HepG2 (cell line): Measurements from ENCODE around the gene HS6ST2. TPM values are rescaled to one million over a fixed set of nuclear protein-coding genes. Genes with fewer than 3 reads are reported as not detected.

ENCODE experiments used
- ATAC-seq: fragments of 200-7000 bp; cut with Tn5 transposase; 3 replicates; pipeline ENCODE4 v1.9.1; 2020; ENCODE audit warnings: mild to moderate bottlenecking, moderate library complexity
- BruUV-seq: library from RNA; stranded (reverse); fragments of 400-500 nt; replicated peaks from 2 replicates; lab custom pipeline; 2021; lab: Mats Ljungman, UMichigan
- CTCF ChIA-PET: fragments of 300-600 bp; formaldehyde crosslinking; extraction: SDS; loops from one replicate; lab custom pipeline; 2021; ENCODE audit warnings: low total read pairs, inconsistent platforms, low intra/inter-chr PET ratio; lab: Yijun Ruan, JAX
- POLR2A ChIA-PET: fragments of 350-600 bp; sonication (Branson Sonifier 250); formaldehyde crosslinking; loops from one replicate; lab custom pipeline; 2020; ENCODE audit warnings: antibody characterized with exemption, inconsistent platforms; lab: Yijun Ruan, JAX
- DNase-seq: peaks from one replicate; pipeline ENCODE4 v3.0.0-alpha.2; 2015; ENCODE audit warnings: low spot score
- FAIRE-seq: peaks from 3 replicates; lab custom pipeline; 2011; peaks lifted over from hg19 to GRCh38; lab: Jason Lieb, UNC
- H2AFZ ChIP-seq: one replicate; pipeline ENCODE4 v1.6.1; 2011; ENCODE audit warnings: low read length, inconsistent platforms
- H3K27ac ChIP-seq: fragments of 300-600 bp; 3 replicates; pipeline ENCODE4 v1.8.0; 2011; ENCODE audit warnings: mixed run types, mild to moderate bottlenecking, mixed read lengths, low read length, inconsistent platforms; ENCODE audit not compliant: insufficient read depth; ENCODE audit errors: extremely low read length
- H3K27me3 ChIP-seq, 2 experiments: fragments of 200-600 bp in 1 of 2; 2 replicates in 1 of 2; 3 replicates in 1 of 2; pipeline versions ENCODE4 v1.6.0 to v1.8.0; 2011; ENCODE audit warnings: low read length in 2 of 2, mild to moderate bottlenecking in 2 of 2, moderate library complexity in 2 of 2, inconsistent platforms in 1 of 2; ENCODE audit not compliant: insufficient read depth in 2 of 2, control insufficient read depth in 1 of 2
- H3K36me3 ChIP-seq, 2 experiments: fragments of 200-600 bp in 1 of 2; replicated peaks in 1 of 2; 2 replicates in 1 of 2; 3 replicates in 1 of 2; pipeline versions ENCODE4 v1.5.1 to v1.8.0; 2011; ENCODE audit warnings: low read length in 2 of 2, inconsistent platforms in 1 of 2; ENCODE audit not compliant: insufficient read depth in 2 of 2, control insufficient read depth in 1 of 2
- H3K4me1 ChIP-seq: 2 replicates; pipeline ENCODE4 v1.5.1; 2012; ENCODE audit warnings: low read length, inconsistent platforms; ENCODE audit not compliant: insufficient read depth
- H3K4me2 ChIP-seq: 2 replicates; pipeline ENCODE4 v1.6.0; 2011; ENCODE audit warnings: low read depth, low read length, inconsistent platforms
- H3K4me3 ChIP-seq, 3 experiments: fragments of 200-600 bp in 1 of 3; sonication (generic), shearing (Covaris generic) in 1 of 3; replicated peaks in 1 of 3; 2 replicates each; pipeline ENCODE4 v1.5.1; 2011 to 2016; ENCODE audit warnings: low read length in 3 of 3, inconsistent platforms in 2 of 3, low read depth in 2 of 3, mild to moderate bottlenecking in 2 of 3, control low read depth in 1 of 3, mixed read lengths in 1 of 3; ENCODE audit not compliant: insufficient read depth in 1 of 3
- H3K79me2 ChIP-seq: one replicate; pipeline ENCODE4 v1.6.1; 2011; ENCODE audit warnings: low read length, inconsistent platforms; ENCODE audit not compliant: insufficient read depth
- H3K9ac ChIP-seq: 2 replicates; pipeline ENCODE4 v1.6.0; 2011; ENCODE audit warnings: mild to moderate bottlenecking, low read depth, low read length, inconsistent platforms; ENCODE audit not compliant: insufficient read depth
- H3K9me3 ChIP-seq: 2 replicates; pipeline ENCODE4 v1.5.1; 2012; ENCODE audit warnings: mild to moderate bottlenecking, low read length
- H4K20me1 ChIP-seq: 2 replicates; pipeline ENCODE4 v1.6.0; 2011; ENCODE audit warnings: inconsistent platforms, mild to moderate bottlenecking, low read length, moderate library complexity; ENCODE audit not compliant: insufficient read depth
- ESRRA ChIP-seq: sonication (generic); formaldehyde crosslinking; IDR thresholded peaks from 2 replicates; pipeline ENCODE4 v1.5.1; 2020; ENCODE audit warnings: mild to moderate bottlenecking, low read depth, missing genetic modification reagents
- HMG20B ChIP-seq: conservative IDR thresholded peaks from 2 replicates; pipeline ENCODE4 v1.6.1; 2016; ENCODE audit warnings: missing genetic modification reagents, missing compliant biosample characterization
- HNF4A ChIP-seq: sonication (generic); formaldehyde crosslinking; IDR thresholded peaks from 2 replicates; pipeline ENCODE4 v1.4.0; 2020; ENCODE audit warnings: missing genetic modification reagents
- MEF2D ChIP-seq: sonication (generic); formaldehyde crosslinking; IDR thresholded peaks from 2 replicates; pipeline ENCODE4 v1.5.1; 2020; ENCODE audit warnings: mild to moderate bottlenecking, missing genetic modification reagents
- REL ChIP-seq: sonication (generic); formaldehyde crosslinking; conservative IDR thresholded peaks from 2 replicates; pipeline ENCODE4 v1.8.0; 2022; ENCODE audit warnings: mild to moderate bottlenecking, missing genetic modification reagents, moderate library complexity
- SATB2 ChIP-seq: sonication (generic); formaldehyde crosslinking; IDR thresholded peaks from 2 replicates; pipeline ENCODE4 v1.5.0; 2020; ENCODE audit warnings: missing genetic modification reagents
- SYNCRIP ChIP-seq: fragments of 200-400 bp; formaldehyde crosslinking; IDR thresholded peaks from 2 replicates; pipeline ENCODE4 v1.6.1; 2018; ENCODE audit warnings: mild to moderate bottlenecking, low read depth, low read length; ENCODE audit not compliant: insufficient read depth
- U2AF1 ChIP-seq: fragments of 200-400 bp; formaldehyde crosslinking; optimal IDR thresholded peaks from 2 replicates; pipeline ENCODE3; 2017; ENCODE audit warnings: mild to moderate bottlenecking, low read depth, low read length
- ZMYM2 ChIP-seq: sonication (generic); formaldehyde crosslinking; IDR thresholded peaks from 2 replicates; pipeline ENCODE4 v1.8.0; 2022; ENCODE audit warnings: mild to moderate bottlenecking, missing genetic modification reagents
- ZNF121 ChIP-seq: sonication (generic); formaldehyde crosslinking; IDR thresholded peaks from 2 replicates; pipeline ENCODE4 v1.5.0; 2020; ENCODE audit warnings: mild to moderate bottlenecking, missing genetic modification reagents
- ZNF207 ChIP-seq: fragments of 450-650 bp; IDR thresholded peaks from 2 replicates; pipeline ENCODE4 v1.6.1; 2016; ENCODE audit warnings: antibody characterized with exemption, borderline replicate concordance
- ZNF292 ChIP-seq: sonication (generic); formaldehyde crosslinking; IDR thresholded peaks from 2 replicates; pipeline ENCODE4 v1.8.1; 2022; ENCODE audit warnings: mild to moderate bottlenecking, low read depth, missing genetic modification reagents, borderline replicate concordance
- ZNF496 ChIP-seq: sonication (generic); formaldehyde crosslinking; IDR thresholded peaks from 2 replicates; pipeline ENCODE4 v1.8.1; 2023; ENCODE audit warnings: mild to moderate bottlenecking, moderate library complexity, missing genetic modification reagents; ENCODE audit not compliant: insufficient replicate concordance
- ZNF792 ChIP-seq: IDR thresholded peaks from 2 replicates; pipeline ENCODE4 v1.6.1; 2016
- ZSCAN22 ChIP-seq: sonication (generic); formaldehyde crosslinking; IDR thresholded peaks from 2 replicates; pipeline ENCODE4 v1.4.0; 2020; ENCODE audit warnings: mild to moderate bottlenecking, missing genetic modification reagents
- WGBS: methylation state at CpG from one replicate; pipeline ENCODE4 v1.1.6; 2017; ENCODE audit warnings: low lambda C conversion rate; 5-methylcytosine and 5-hydroxymethylcytosine counted together
- in situ Hi-C: cut with HindIII; loops from 2 replicates; pipeline ENCODE4 v1.10.0; 2017; ENCODE audit warnings: low pct_unique_long_range_greater_than_20kb; ENCODE audit not compliant: extremely low pct_ligation_motif_present
- intact Hi-C: fragments of 100-400 bp; cut with micrococcal nuclease; formaldehyde crosslinking; loops from one replicate; pipeline ENCODE4 v1.10.0; 2022; ENCODE audit not compliant: unreplicated experiment
- polyA plus RNA-seq, 8 experiments: library from polyadenylated mRNA; depleted of rRNA in 3 of 8; stranded (reverse) in 7 of 8; unstranded in 1 of 8; fragments of >200 nt; fragmentation: Illumina TruSeq in 4 of 8; extraction: Trizol in 4 of 8; gene quantifications; 2 replicates each; pipeline versions ENCODE4 v1.2.1 to v1.2.3, GENCODE V29; 2011 to 2016; ENCODE audit warnings: low read depth in 4 of 8, missing spikeins in 1 of 8, mixed read lengths in 1 of 8; ENCODE audit not compliant: insufficient read depth in 1 of 8
- total RNA-seq, 5 experiments: library from RNA; depleted of rRNA; stranded (reverse); fragments of >200 nt; fragmentation: Illumina TruSeq; extraction: Trizol; gene quantifications; 2 replicates each; pipeline ENCODE4 v1.2.3, GENCODE V29; 2016; ENCODE audit warnings: low read depth in 1 of 5
- TF ChIP-seq, protein P1 (sequence below): IDR thresholded peaks from 2 replicates; pipeline ENCODE4 v1.6.1; 2016; ENCODE audit warnings: missing compliant biosample characterization, missing genetic modification reagents, borderline replicate concordance
- TF ChIP-seq, protein P2 (sequence below): sonication (generic); formaldehyde crosslinking; IDR thresholded peaks from 2 replicates; pipeline ENCODE4 v1.5.0; 2020; ENCODE audit warnings: missing genetic modification reagents

Gene HS6ST2
- total and polyA plus RNA-seq, 2 of the 13 experiments (the other 11 are each of a cell fraction or from before 2014, with no cell fraction given): 0.05 TPM; not detected in 1

DNA sequence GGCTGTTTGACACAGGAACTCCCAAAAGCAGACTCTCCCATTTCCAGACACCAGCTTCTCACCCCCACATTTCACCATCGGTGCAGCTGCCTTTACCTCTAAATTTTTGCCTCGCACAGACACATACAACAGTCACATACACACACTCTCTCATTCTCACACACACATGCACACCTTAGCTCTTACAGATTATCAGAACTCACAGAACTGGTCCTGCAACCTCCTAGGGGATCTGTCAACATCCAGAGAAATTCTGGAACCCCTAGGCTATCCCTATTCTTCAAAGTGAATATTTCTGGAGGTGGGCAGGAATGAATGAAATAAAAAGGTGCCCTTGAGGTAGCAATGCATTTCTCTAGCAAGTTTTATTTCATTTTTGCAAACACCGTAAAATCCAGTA is 4.1 kb downstream of the HS6ST2 start:
- intact Hi-C loops: no loop called here
- ChIA-PET POLR2A (no interaction called here), CTCF (no interaction called here)
- WGBS: 77% methylated on average over 3 of the region's 3 CpGs
- DNase-seq (no peak), ATAC-seq (no peak), FAIRE-seq (no peak)
- Histone ChIP-seq H3K4me1 (no peaks in the 10 kb centered on the region), H3K79me2 (no peaks in the 10 kb centered on the region), H3K36me3 (no peaks in the 10 kb centered on the region), H3K27ac (no peak overlapping the region), H3K4me2 (no peak overlapping the region), H3K9ac (no peak overlapping the region), H3K27me3 (peaks cover 0 to 9% of the 10 kb centered on the region in 2 experiments; a peak in 2 of 5 replicates), H3K9me3 (no peaks in the 10 kb centered on the region), H2AFZ (no peak overlapping the region), H3K4me3 (no peak overlapping the region), H4K20me1 (no peaks in the 10 kb centered on the region)
- no peak for TF ChIP-seq ZMYM2 (CRISPR knock-in tag)
- no peak for TF ChIP-seq ZNF121 (CRISPR knock-in tag)
- no peak for TF ChIP-seq U2AF1
- TF ChIP-seq HNF4A (CRISPR knock-in tag): no peak
- no peak for TF ChIP-seq ESRRA (CRISPR knock-in tag)
- TF ChIP-seq REL: no peak
- no peak for TF ChIP-seq ZSCAN22 (CRISPR knock-in tag)
- TF ChIP-seq, protein P1, sequence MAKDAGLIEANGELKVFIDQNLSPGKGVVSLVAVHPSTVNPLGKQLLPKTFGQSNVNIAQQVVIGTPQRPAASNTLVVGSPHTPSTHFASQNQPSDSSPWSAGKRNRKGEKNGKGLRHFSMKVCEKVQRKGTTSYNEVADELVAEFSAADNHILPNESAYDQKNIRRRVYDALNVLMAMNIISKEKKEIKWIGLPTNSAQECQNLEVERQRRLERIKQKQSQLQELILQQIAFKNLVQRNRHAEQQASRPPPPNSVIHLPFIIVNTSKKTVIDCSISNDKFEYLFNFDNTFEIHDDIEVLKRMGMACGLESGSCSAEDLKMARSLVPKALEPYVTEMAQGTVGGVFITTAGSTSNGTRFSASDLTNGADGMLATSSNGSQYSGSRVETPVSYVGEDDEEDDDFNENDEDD (CRISPR knock-in tag): no peak
- TF ChIP-seq ZNF792 (CRISPR knock-in tag): no peak
- TF ChIP-seq ZNF207: no peak
- TF ChIP-seq SYNCRIP: no peak
- TF ChIP-seq, protein P2, sequence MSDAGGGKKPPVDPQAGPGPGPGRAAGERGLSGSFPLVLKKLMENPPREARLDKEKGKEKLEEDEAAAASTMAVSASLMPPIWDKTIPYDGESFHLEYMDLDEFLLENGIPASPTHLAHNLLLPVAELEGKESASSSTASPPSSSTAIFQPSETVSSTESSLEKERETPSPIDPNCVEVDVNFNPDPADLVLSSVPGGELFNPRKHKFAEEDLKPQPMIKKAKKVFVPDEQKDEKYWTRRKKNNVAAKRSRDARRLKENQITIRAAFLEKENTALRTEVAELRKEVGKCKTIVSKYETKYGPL (CRISPR knock-in tag): no peak
- TF ChIP-seq HMG20B (CRISPR knock-in tag): no peak
- TF ChIP-seq MEF2D: no peak
- TF ChIP-seq SATB2 (CRISPR knock-in tag): no peak
- TF ChIP-seq ZNF292 (CRISPR knock-in tag): no peak
- TF ChIP-seq ZNF496: no peak
- in situ Hi-C loops: no loop called here
- BruUV-seq: no TSS peak
